SK-N-SH (cell line): ENCODE data around the gene TRIM67. TPM values are rescaled to one million over a fixed set of nuclear protein-coding genes. Genes with fewer than 3 reads are reported as not detected.

Experiments
- CTCF ChIA-PET: fragments of 300-600, 350-600 bp; formaldehyde crosslinking; extraction: SDS; loops from one replicate; lab custom pipeline; 2021; lab: Yijun Ruan, JAX
- POLR2A ChIA-PET: fragments of 350-600 bp; sonication (Branson Sonifier 250); formaldehyde crosslinking; extraction: SDS; loops from one replicate; lab custom pipeline; 2020; ENCODE audit warnings: antibody characterized with exemption, inconsistent platforms; lab: Yijun Ruan, JAX
- DNase-seq: peaks from one replicate; pipeline ENCODE4 v3.0.0; 2012
- H2AFZ ChIP-seq: fragments of 200-600 bp; sonication (generic); 2 replicates; pipeline ENCODE4 v1.8.1; 2016; ENCODE audit warnings: antibody characterized with exemption, mild to moderate bottlenecking, low read depth
- H3F3A ChIP-seq: fragments of 200-600 bp; sonication (generic); replicated peaks from 2 replicates; pipeline ENCODE3; 2016; ENCODE audit warnings: antibody characterized with exemption, mild to moderate bottlenecking; ENCODE audit not compliant: insufficient read depth
- H3K27ac ChIP-seq, 2 experiments: fragments of 200-500 bp in 1 of 2; fragments of 200-600 bp in 1 of 2; sonication (Bioruptor generic) in 1 of 2; sonication (generic), shearing (Covaris generic) in 1 of 2; 2 replicates each; pipeline versions ENCODE4 v1.5.1 to v1.6.1; 2014 to 2016; ENCODE audit warnings: low read depth in 2 of 2, inconsistent platforms in 1 of 2, low read length in 1 of 2, mild to moderate bottlenecking in 1 of 2, mixed read lengths in 1 of 2
- H3K27me3 ChIP-seq: fragments of 200-600 bp; sonication (generic), shearing (Covaris generic); 2 replicates; pipeline ENCODE4 v1.6.1; 2016; ENCODE audit warnings: mixed run types; ENCODE audit not compliant: insufficient read depth
- H3K36me3 ChIP-seq, 2 experiments: fragments of 200-500 bp in 1 of 2; fragments of 200-600 bp in 1 of 2; sonication (Bioruptor generic) in 1 of 2; sonication (generic) in 1 of 2; replicated peaks in 1 of 2; 2 replicates each; pipeline versions ENCODE3 to v1.5.1; 2014 to 2016; ENCODE audit warnings: low read length in 1 of 2, mild to moderate bottlenecking in 1 of 2; ENCODE audit not compliant: insufficient read depth in 2 of 2, control insufficient read depth in 1 of 2
- H3K4me1 ChIP-seq, 2 experiments: fragments of 200-500 bp in 1 of 2; fragments of 200-600 bp in 1 of 2; sonication (Bioruptor generic) in 1 of 2; sonication (generic), shearing (Covaris generic) in 1 of 2; 2 replicates each; pipeline versions ENCODE4 v1.5.1 to v1.6.1; 2014 to 2016; ENCODE audit warnings: low read depth in 1 of 2, low read length in 1 of 2, mixed run types in 1 of 2; ENCODE audit not compliant: insufficient read depth in 2 of 2, control insufficient read depth in 1 of 2
- H3K4me2 ChIP-seq: fragments of 200-600 bp; sonication (generic), shearing (Covaris generic); 2 replicates; pipeline ENCODE4 v1.6.1; 2017; ENCODE audit warnings: mixed run types
- H3K4me3 ChIP-seq, 2 experiments: fragments of 200-500 bp in 1 of 2; fragments of 200-600 bp in 1 of 2; sonication (Bioruptor generic) in 1 of 2; sonication (generic), shearing (Covaris generic) in 1 of 2; 2 replicates each; pipeline versions ENCODE4 v1.5.1 to v1.8.1; 2014 to 2016; ENCODE audit warnings: low read depth in 2 of 2, inconsistent platforms in 1 of 2, low read length in 1 of 2, mild to moderate bottlenecking in 1 of 2, mixed read lengths in 1 of 2, moderate library complexity in 1 of 2
- H3K79me2 ChIP-seq: fragments of 200-600 bp; sonication (generic); 2 replicates; pipeline ENCODE4 v1.8.1; 2017; ENCODE audit warnings: mild to moderate bottlenecking; ENCODE audit not compliant: insufficient read depth
- H3K9ac ChIP-seq: fragments of 200-600 bp; sonication (generic); 2 replicates; pipeline ENCODE4 v1.6.1; 2017; ENCODE audit warnings: mixed run types
- H3K9me2 ChIP-seq: fragments of 200-600 bp; sonication (generic); 2 replicates; pipeline ENCODE4 v1.6.1; 2017; ENCODE audit warnings: mixed run types
- H3K9me3 ChIP-seq: fragments of 200-600 bp; sonication (generic); 2 replicates; pipeline ENCODE4 v1.6.1; 2017; ENCODE audit warnings: mixed run types, mild to moderate bottlenecking, moderate library complexity
- H4K20me1 ChIP-seq: fragments of 200-600 bp; sonication (generic); 2 replicates; pipeline ENCODE4 v1.6.1; 2017; ENCODE audit warnings: mild to moderate bottlenecking, mixed run types; ENCODE audit not compliant: insufficient read depth
- CHD2 ChIP-seq: fragments of 150-350 bp; IDR thresholded peaks from 2 replicates; pipeline ENCODE4 v1.6.1; 2018; ENCODE audit warnings: low read length; ENCODE audit not compliant: partially characterized antibody
- ELF1 ChIP-seq: IDR thresholded peaks from 2 replicates; pipeline ENCODE4 v1.4.0; 2012
- EP300 ChIP-seq, 2 experiments: IDR thresholded peaks; 2 replicates each; pipeline versions ENCODE4 v1.4.0 to v1.6.1; 2012; ENCODE audit warnings: borderline replicate concordance in 1 of 2, low read depth in 1 of 2, low read length in 1 of 2
- FOXJ3 ChIP-seq: sonication (generic); formaldehyde crosslinking; IDR thresholded peaks from 2 replicates; pipeline ENCODE4 v1.5.1; 2020; ENCODE audit warnings: mild to moderate bottlenecking, missing genetic modification reagents
- GATA2 ChIP-seq: sonication (generic); formaldehyde crosslinking; IDR thresholded peaks from 2 replicates; pipeline ENCODE4 v1.5.0; 2020; ENCODE audit warnings: mild to moderate bottlenecking, missing genetic modification reagents
- MAX ChIP-seq: IDR thresholded peaks from 2 replicates; pipeline ENCODE4 v1.4.0; 2012; ENCODE audit warnings: low read depth
- MXI1 ChIP-seq: IDR thresholded peaks from 2 replicates; pipeline ENCODE4 v1.6.1; 2012; ENCODE audit warnings: mild to moderate bottlenecking, low read depth, low read length, improper control_type of control experiment
- NFIC ChIP-seq: IDR thresholded peaks from 2 replicates; pipeline ENCODE4 v1.4.0; 2012; ENCODE audit warnings: borderline replicate concordance
- PBX3 ChIP-seq: IDR thresholded peaks from 2 replicates; pipeline ENCODE4; 2012
- POLR2AphosphoS5 ChIP-seq: IDR thresholded peaks from 2 replicates; pipeline ENCODE4 v1.6.1; 2012; ENCODE audit warnings: low read depth, low read length
- RCOR1 ChIP-seq: fragments of 150-350 bp; IDR thresholded peaks from 2 replicates; pipeline ENCODE4 v1.6.1; 2017; ENCODE audit warnings: antibody characterized with exemption, low read length
- RXRA ChIP-seq: IDR thresholded peaks from 2 replicates; pipeline ENCODE4 v1.4.0; 2012; ENCODE audit warnings: low read depth, mild to moderate bottlenecking, borderline replicate concordance
- SIN3A ChIP-seq: IDR thresholded peaks from 2 replicates; pipeline ENCODE4 v1.6.1; 2012; ENCODE audit warnings: low read depth, mild to moderate bottlenecking, low read length, moderate library complexity, borderline replicate concordance
- TAF1 ChIP-seq: IDR thresholded peaks from 2 replicates; pipeline ENCODE4 v1.6.1; 2012; ENCODE audit warnings: low read depth, mild to moderate bottlenecking, low read length, moderate library complexity, borderline replicate concordance
- TCF12 ChIP-seq: IDR thresholded peaks from 2 replicates; pipeline ENCODE4 v1.4.0; 2012
- TEAD4 ChIP-seq: IDR thresholded peaks from 2 replicates; pipeline ENCODE4 v1.4.0; 2012; ENCODE audit warnings: mild to moderate bottlenecking, borderline replicate concordance; ENCODE audit not compliant: insufficient read depth
- USF1 ChIP-seq: IDR thresholded peaks from 2 replicates; pipeline ENCODE4 v1.4.0; 2012; ENCODE audit warnings: low read depth, borderline replicate concordance
- USF2 ChIP-seq: fragments of 150-350 bp; IDR thresholded peaks from 2 replicates; pipeline ENCODE4 v1.6.1; 2017; ENCODE audit warnings: antibody characterized with exemption, low read length, low read depth, borderline replicate concordance
- YY1 ChIP-seq: IDR thresholded peaks from 2 replicates; pipeline ENCODE4 v1.4.0; 2012; ENCODE audit warnings: low read depth, mild to moderate bottlenecking
- WGBS: methylation state at CpG from one replicate; pipeline ENCODE4 v1.1.6; 2017; ENCODE audit warnings: low lambda C conversion rate; 5-methylcytosine and 5-hydroxymethylcytosine counted together
- polyA plus RNA-seq, 3 experiments: library from polyadenylated mRNA; depleted of rRNA; stranded (reverse); fragments of >200 nt; gene quantifications; 2 replicates each; pipeline ENCODE4 v1.2.3, GENCODE V29; 2012

TRIM67 gene
- polyA plus RNA-seq, 1 of the 3 experiments (the other 2 are of a cell fraction), result not detected

GRCh38 chr1:231183639-231184590, 22.1 kb downstream of the TRIM67 start:
- Histone ChIP-seq H3K27ac (no peak overlapping the region), H3K9me3 (no peaks in the 10 kb centered on the region), H3K4me1 (no peaks in the 10 kb centered on the region), H3K36me3 (no peaks in the 10 kb centered on the region), H3K4me3 (no peak overlapping the region), H2AFZ (no peak overlapping the region), H3K4me2 (no peak overlapping the region), H4K20me1 (no peaks in the 10 kb centered on the region), H3K9ac (no peak overlapping the region), H3F3A (no peaks in the 10 kb centered on the region), H3K79me2 (no peaks in the 10 kb centered on the region), H3K27me3 (no peaks in the 10 kb centered on the region; the same call in 1 of the 2 replicates), H3K9me2 (no peaks in the 10 kb centered on the region)
- ChIA-PET CTCF (interaction anchor here (1.5 kb wide), 1 partner anchor 11 kb away, joined by 3 read pairs; no protein-coding TSS in a partner anchor), POLR2A (no interaction called here)
- no peak for TF ChIP-seq RXRA
- WGBS, result 40% methylated on average over 11 of the region's 13 CpGs
- DNase-seq, result no peak

- WGBS, result 52% methylated on average over 6 of the region's 6 CpGs
- Histone ChIP-seq H3K79me2 (no peaks in the 10 kb centered on the region), H3K36me3 (no peaks in the 10 kb centered on the region), H3K4me1 (no peaks in the 10 kb centered on the region), H2AFZ (no peak overlapping the region), H3K27ac (no peak overlapping the region), H3K27me3 (no peaks in the 10 kb centered on the region; the same call in 1 of the 2 replicates), H4K20me1 (no peaks in the 10 kb centered on the region), H3K4me3 (no peak overlapping the region), H3K9ac (no peak overlapping the region), H3K9me3 (no peaks in the 10 kb centered on the region), H3K9me2 (no peaks in the 10 kb centered on the region), H3F3A (no peaks in the 10 kb centered on the region), H3K4me2 (no peak overlapping the region)
- ChIA-PET POLR2A (no interaction called here), CTCF (no interaction called here)
- TF ChIP-seq USF2, result no peak
- TF ChIP-seq TEAD4, result no peak
- TF ChIP-seq MAX, result no peak
- TF ChIP-seq TCF12, result no peak
- TF ChIP-seq YY1, result no peak
- DNase-seq, result no peak
Observed at GRCh38 chr1:231184891-231185290, 23.0 kb downstream of the TRIM67 start.

- Histone ChIP-seq H3K27ac (no peak overlapping the region), H3K4me1 (no peaks in the 10 kb centered on the region), H3K4me3 (no peak overlapping the region), H3K9me3 (no peaks in the 10 kb centered on the region), H3K27me3 (no peaks in the 10 kb centered on the region; the same call in 1 of the 2 replicates), H3K79me2 (no peaks in the 10 kb centered on the region), H3K4me2 (no peak overlapping the region), H4K20me1 (no peaks in the 10 kb centered on the region), H3F3A (no peaks in the 10 kb centered on the region), H3K9ac (no peak overlapping the region), H3K36me3 (no peaks in the 10 kb centered on the region), H3K9me2 (no peaks in the 10 kb centered on the region), H2AFZ (no peak overlapping the region)
- CTCF ChIA-PET, result no interaction called here
- 63% methylated on average over 11 of the region's 11 CpGs for WGBS
- DNase-seq, result no peak
- POLR2A ChIA-PET, result no interaction called here
- TF ChIP-seq CHD2 (no peak), NFIC (no peak), FOXJ3 (no peak), MXI1 (no peak), GATA2 (CRISPR knock-in tag) (no peak), ELF1 (no peak), POLR2AphosphoS5 (no peak), USF1 (no peak), TCF12 (no peak), TAF1 (no peak), EP300 (IDR thresholded peaks at IDR 0.05; ENCODE audit: borderline replicate concordance in 1 of 2, low read depth in 1 of 2, low read length in 1 of 2) (no peak), PBX3 (no peak), RCOR1 (no peak), MAX (no peak), SIN3A (no peak)
Observed at GRCh38 chr1:231185391-231185790, 23.5 kb downstream of the TRIM67 start.
